NCI-H2107 (cell line): ENCODE data around the gene ABCB1.

Source experiments
- DNase-seq: peaks from one replicate; lab custom pipeline; 2025; lab: John Stamatoyannopoulos, UW

ABCB1 gene

GRCh38 chr7:87600130-87601124 is at the start of gene ABCB1:
TSS of gene ABCB1 (minus strand) at chr7:87600884. CDS start at chr7:87600184, 700 bp downstream.
- peak; percentile 3 for DNase-seq

DNA sequence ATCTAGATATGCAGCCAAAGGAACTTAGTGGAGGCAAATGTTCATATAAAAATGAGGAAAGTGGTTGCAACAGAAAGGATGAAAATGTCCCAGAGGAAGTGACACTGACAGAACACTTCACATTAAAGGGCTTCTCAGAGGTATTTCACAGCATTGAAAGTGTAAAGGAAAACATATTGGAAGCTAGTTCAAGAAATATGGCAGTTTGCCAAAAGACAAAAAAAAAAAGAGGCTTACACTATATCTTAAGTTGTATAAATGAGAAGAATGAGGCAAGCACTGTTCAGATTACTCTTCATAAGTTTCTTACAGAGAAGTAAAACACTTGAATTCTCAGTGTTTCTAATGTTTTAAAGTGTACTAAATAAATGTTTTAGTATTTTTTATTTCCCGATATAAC is 47.6 kb upstream of the ABCB1 start:
- no peak for DNase-seq

GRCh38 chr7:87645446-87645845 is 44.8 kb upstream of the ABCB1 start:
- no peak for DNase-seq

DNA sequence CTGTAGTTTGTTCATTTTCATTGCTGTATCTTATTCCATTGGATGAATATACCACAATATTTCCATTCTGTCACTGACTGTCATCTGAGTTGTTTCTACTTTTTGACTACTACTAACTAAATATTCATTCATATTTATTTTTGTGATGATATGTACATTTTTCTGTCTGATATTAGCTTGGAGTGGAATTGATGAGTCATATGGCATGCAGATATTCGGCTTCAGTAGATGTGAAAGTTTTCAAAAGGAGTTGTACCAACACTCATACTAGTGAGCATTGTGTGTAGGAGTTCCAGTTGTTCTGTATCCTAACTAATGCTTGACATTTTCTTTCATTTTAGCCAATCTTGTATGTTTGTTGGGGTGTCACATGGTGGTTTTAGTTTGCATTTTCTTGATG is 35.2 kb upstream of the ABCB1 start:
- no peak for DNase-seq

GRCh38 chr7:87628780-87629569 is 28.3 kb upstream of the ABCB1 start:
- DNase-seq, result no peak

GRCh38 chr7:87627634-87627994 is 26.9 kb upstream of the ABCB1 start:
- DNase-seq, result no peak

DNA sequence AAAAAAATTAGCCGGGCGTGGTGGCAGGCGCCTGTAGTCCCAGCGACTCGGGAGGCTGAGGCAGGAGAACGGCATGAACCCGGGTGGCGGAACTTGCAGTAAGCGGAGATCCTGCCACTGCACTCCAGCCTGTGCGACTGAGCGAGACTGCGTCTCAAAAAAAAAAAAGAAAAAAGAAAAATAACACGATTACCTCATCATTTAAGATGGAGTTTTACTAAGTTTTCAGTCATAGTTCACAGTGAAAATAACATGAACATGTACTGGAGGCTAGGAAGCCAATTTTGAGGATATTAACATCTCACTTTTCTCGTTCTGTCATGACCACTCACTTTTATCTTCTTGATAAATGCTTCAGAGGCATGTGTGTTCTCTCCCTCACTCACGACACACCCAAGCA is 24.4 kb upstream of the ABCB1 start:
- DNase-seq, result no peak

DNA sequence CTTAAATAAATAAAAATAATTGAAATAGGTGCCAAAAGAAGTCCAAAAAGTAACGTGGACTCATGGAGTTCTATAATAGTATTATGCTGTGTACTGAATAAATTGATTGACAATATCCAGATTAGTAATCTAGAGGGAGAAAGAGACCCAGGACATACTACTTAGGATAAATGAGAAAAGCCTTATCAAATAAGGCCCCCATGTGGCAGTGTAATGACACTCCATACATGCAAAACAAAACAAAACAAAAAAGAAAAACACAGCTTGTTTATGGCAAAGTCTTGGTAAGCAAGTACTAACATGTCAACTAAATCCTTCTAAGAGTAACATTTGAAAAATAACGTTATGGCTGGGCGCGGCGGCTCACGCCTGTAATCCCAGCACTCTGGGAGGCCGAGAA is 23.9 kb upstream of the ABCB1 start:
- no peak for DNase-seq

DNA sequence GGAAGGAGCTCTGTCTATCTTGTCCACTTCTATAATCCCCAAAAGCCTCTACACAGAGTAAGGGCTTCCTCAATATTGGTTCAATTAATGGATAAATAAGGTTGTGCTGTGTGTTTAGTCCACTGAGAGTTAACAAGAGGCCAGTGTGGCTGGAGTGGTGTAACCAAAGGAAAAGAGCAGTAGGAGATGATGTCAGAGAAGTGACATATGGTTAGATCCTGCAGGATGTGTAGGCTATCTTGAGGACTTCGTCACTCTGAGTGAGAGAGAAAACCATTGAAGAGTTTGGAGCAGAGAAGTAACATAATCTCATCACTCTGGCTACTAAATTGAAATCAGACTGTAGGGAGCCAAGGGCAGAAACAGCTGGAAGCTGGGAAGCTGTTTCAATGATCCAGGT is 14.5 kb upstream of the ABCB1 start:
- DNase-seq, result no peak

- DNase-seq, result no peak
Observed at GRCh38 chr7:87609916-87610315, 9.2 kb upstream of the ABCB1 start.

- DNase-seq, result no peak
Observed at GRCh38 chr7:87608431-87608830, 7.7 kb upstream of the ABCB1 start.

DNA sequence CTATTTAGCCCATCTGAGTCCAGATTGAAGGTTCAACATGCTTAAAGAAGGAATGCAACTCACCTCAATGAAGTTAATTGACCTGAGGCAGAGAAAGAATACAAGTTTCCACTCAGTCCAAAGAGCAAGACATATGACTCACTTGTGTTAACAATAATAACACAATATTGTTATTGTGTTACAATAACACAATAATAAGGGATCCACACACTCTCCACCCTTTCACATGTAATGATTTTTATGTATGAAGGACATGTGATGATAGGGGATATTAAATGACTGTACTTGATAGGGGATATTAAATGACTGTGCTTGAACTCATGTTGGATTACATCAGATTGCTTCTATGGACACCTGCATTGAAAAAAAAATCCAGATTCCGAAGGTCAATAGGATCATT is 3.6 kb upstream of the ABCB1 start:
- no peak for DNase-seq

GRCh38 chr7:87599336-87599735 is 1.3 kb downstream of the ABCB1 start:
- no peak for DNase-seq

DNA sequence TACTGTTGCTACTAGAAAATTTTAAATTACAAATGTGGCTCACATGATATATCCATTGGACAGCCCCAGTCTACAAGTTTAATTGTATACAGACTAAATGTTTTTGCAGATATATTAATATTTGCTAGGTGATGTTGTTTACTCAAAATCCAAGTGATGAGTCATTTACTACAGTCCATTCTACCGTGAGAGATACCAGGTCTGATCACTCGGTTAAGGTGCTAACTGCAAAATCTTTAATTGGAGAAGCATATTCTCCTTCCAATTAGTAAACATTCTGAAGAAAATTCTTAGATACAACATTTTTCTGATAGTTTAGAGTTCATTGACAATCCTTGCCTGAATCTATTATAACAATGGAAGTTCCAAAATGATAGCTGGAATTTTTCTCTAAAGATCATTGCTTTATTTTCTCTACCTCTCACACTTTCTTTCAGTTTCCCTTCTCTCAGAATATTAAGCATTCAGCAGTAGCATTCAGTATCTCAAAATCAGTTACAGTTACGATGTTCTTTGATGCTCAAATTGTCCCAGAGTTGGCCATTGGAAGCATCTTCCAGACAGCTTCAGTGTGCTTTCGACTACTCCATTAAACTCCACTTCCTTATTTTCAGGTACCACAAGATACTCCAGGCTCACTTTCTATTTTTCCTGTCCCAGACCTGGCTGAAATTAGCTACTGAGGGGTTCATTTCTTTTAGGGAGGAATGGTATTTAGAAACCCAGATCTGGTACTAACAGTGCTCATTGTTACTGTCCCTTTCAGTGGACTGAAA is 2.3 kb downstream of the ABCB1 start:
- DNase-seq, result no peak

DNA sequence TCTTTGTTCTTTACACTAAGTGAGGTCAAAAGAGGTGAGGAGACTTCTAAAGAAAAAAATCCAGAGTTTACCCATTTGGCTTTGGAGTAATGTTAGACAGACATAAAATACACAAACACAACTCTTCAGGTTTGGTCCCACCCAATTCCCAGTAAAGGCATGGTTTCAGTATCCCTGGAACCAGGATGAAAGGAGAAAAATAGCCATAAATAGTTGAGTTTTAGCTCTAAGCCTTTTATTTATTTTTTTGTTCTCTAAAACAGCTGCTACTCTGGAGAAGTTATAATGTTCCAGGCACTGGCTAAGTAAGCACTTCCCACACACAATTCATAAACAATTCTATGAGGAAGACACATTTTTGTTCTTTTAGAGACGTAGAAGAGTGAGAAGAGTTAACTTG is 4.0 kb downstream of the ABCB1 start:
- DNase-seq, result no peak

GRCh38 chr7:87596136-87596535 is 4.5 kb downstream of the ABCB1 start:
- DNase-seq, result no peak

DNA sequence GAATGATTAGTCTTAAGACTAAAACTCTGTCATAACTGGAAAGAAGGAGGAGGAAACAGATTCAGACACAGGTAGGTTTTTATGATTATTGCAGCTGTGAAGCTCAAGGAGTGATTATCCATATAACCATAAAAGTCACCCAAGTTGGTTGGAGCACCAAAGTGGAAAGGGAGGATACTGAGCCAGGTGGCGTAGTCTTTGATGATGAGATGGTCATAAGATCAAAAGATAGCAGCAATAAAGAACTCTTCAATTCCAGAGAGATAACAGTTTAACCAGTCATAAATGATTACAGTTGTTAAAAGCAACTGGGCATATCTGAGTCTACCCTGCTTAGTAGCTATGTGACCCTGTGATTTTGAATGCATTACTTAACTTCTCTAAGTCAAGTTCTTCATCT is 8.4 kb downstream of the ABCB1 start:
- DNase-seq, result no peak

DNA sequence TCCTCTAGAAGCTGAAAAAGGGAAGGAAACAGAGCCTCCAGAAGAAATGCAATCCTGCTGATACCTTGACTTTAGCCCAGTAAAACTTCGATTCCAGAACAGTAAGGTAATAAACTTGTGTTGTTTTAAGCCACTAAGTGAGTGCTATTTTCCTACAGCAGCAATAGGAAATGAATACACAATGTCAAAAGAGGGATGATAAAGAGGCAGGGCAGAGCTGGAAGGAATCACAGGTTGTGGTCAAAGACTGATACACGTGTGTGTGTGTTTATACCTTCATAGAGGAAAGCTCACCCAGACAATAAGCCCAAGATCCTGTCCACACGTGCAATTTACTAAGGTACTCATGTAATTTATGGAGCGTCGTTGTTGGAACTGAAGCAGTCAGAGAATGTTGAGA is 9.5 kb downstream of the ABCB1 start:
- DNase-seq, result no peak

DNA sequence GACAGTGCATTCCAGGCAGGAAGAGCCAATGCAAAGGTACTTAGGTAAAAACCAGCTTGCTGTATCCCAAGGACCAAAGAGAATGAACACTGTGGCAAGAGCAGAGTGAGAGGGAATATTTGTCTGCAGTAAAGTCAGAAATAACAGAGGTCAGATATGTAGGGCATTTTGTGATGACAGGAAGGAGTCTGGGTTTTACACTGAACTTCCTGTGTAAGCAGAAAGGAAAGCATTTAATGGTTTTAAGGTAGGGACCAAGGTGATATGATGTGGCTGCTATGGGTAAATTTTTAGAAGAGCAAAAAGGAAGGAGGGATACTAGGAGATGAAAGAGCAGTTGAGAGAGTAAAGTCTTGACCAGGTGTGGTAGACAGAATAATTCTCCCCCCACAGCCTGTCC is 10.1 kb downstream of the ABCB1 start:
- no peak for DNase-seq

DNA sequence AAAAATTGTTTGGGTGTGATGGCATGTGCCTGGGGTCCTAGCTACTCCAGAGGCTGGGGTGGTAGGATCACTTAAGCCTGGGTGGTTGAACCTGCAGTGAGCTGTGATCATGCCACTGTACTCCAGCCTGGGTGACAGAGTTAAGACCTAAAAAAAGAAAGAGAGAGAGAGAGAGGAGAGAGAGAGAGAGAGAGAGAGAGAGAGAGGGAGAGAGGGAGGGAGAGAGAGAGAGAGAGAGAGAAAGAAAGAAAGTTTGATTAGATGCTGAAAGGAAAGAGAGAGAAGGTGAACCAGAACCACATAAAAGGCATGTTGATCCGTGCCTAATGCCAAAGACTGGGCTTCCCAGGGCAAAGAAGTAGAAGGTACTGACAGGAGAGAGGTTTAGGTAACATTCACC is 11.1 kb downstream of the ABCB1 start:
- no peak for DNase-seq

DNA sequence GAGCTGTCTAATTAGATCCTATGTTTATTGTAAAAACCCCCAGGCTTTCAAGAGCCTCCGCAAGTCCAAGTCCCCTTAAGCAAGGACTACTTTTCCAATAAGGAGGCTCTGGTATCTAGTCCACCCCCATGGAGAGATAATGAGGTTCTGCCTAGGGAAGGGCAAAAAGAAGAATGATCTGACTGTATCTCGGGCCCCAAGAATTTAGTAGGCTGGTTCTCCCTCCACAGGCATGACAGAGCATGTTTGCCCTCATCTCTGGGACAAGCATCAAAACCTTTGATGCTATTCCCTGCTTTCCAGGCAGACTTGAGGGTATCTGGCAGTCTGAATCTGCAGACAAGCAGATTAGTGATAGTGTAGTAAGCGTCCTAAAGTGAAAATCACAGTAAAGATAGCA is 19.0 kb downstream of the ABCB1 start:
- DNase-seq, result no peak

- no peak for DNase-seq
Observed at GRCh38 chr7:87580636-87581035, 20.0 kb downstream of the ABCB1 start.
